GM13977 (cell line): ENCODE data around the gene CLEC1A.

ENCODE experiments used
- DNase-seq: peaks from one replicate; pipeline ENCODE4 v3.0.0; 2012; ENCODE audit warnings: low spot score
- in situ Hi-C: fragments of 300-500 bp; cut with MboI; formaldehyde crosslinking; loops from one replicate; pipeline ENCODE4 v1.12.0; 2022; ENCODE audit warnings: low sequenced_read_pairs, low pct_unique_long_range_greater_than_20kb, mixed read lengths, inconsistent platforms; ENCODE audit not compliant: unreplicated experiment
- TF ChIP-seq, protein P1 (sequence below): IDR thresholded peaks from 2 replicates; pipeline ENCODE4 v1.5.1; 2012; ENCODE audit warnings: mild to moderate bottlenecking, control low read depth; ENCODE audit not compliant: insufficient read depth; ENCODE audit errors: extremely low read depth, missing control alignments

The CLEC1A gene

GRCh38 chr12:10132850-10133370 is 34.1 kb upstream of the CLEC1A start:
- in situ Hi-C loops: loop anchor here (25.0 kb wide), 1 partner anchor 96 kb away; the partner anchor contains the start of gene CLEC9A
- no peak for DNase-seq
- TF ChIP-seq, protein P1, sequence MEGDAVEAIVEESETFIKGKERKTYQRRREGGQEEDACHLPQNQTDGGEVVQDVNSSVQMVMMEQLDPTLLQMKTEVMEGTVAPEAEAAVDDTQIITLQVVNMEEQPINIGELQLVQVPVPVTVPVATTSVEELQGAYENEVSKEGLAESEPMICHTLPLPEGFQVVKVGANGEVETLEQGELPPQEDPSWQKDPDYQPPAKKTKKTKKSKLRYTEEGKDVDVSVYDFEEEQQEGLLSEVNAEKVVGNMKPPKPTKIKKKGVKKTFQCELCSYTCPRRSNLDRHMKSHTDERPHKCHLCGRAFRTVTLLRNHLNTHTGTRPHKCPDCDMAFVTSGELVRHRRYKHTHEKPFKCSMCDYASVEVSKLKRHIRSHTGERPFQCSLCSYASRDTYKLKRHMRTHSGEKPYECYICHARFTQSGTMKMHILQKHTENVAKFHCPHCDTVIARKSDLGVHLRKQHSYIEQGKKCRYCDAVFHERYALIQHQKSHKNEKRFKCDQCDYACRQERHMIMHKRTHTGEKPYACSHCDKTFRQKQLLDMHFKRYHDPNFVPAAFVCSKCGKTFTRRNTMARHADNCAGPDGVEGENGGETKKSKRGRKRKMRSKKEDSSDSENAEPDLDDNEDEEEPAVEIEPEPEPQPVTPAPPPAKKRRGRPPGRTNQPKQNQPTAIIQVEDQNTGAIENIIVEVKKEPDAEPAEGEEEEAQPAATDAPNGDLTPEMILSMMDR: no peak

DNA sequence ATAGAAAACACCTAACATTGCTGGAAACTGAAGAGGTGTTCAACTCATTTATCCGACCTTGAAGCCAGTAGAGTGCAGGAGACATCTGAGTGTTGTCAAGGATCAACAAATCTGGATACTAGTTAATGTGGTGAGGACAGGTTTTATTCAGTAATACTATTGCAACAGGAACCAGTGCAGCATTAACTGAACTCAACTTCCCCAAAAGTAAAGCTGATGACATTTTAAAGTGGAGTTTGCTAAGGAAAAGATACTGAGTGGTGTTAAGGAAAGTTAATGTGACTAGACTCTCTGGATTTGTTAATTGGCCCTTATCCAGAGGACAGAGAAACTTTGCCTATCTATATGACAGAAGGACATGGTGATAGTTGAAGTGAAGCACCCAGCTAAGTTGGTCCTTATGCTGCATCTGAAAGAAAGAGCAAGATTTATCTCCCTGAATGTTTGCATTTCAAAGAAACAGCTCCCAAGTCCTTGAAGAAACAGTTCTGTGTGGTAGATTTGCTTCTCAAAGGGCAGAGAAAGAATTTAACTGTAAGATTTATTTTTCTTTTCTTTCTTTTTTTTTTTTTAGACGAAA is 32.4 kb upstream of the CLEC1A start:
- no peak for DNase-seq
- TF ChIP-seq, protein P1: no peak
- in situ Hi-C loops: loop anchor here (25.0 kb wide), 1 partner anchor 94 kb away; the partner anchor contains the start of gene CLEC9A

DNA sequence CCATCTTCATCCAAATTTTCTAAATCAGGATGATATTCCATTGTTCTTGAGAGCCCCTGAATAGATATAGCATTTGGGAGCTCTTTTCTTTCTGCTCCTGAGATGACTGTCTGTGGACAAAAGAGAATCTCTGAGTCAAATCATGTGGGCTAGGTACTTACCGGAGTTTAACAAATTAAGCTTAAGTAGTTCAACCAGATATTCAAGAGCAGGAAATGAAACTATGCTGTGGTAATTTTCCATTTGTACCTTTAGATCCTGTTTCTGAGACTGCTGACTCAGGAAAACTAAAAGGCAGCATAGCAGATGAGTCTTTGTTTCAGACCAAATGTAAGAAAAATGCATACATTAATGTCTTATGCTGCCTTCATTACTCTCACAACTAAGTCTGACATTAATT is 31.3 kb upstream of the CLEC1A start, which contains the start of gene CLEC7A:
CLEC7A (minus strand) TSS at position 158 of the 400 bp plus-strand sequence; CDS start at position 41, 117 bp downstream.
- TF ChIP-seq, protein P1: no peak
- peak; percentile 49 for DNase-seq
- in situ Hi-C loops: loop anchor here (25.0 kb wide), 1 partner anchor 93 kb away; the partner anchor contains the start of gene CLEC9A

GRCh38 chr12:10128687-10129086 is 29.9 kb upstream of the CLEC1A start:
- TF ChIP-seq, protein P1: no peak
- in situ Hi-C loops: loop anchor here (25.0 kb wide), 1 partner anchor 91 kb away; the partner anchor contains the start of gene CLEC9A
- no peak for DNase-seq

GRCh38 chr12:10126413-10126812 is 27.6 kb upstream of the CLEC1A start:
- no peak for DNase-seq
- in situ Hi-C loops: loop anchor here (25.0 kb wide), 1 partner anchor 89 kb away; the partner anchor contains the start of gene CLEC9A
- TF ChIP-seq, protein P1: no peak

GRCh38 chr12:10122689-10123088 is 23.9 kb upstream of the CLEC1A start:
- no peak for DNase-seq
- TF ChIP-seq, protein P1: no peak
- in situ Hi-C loops: no loop called here
